A673 (cell line): Measurements from ENCODE around the gene TMEM63B.

Source experiments
- EZH2 ChIP-seq: fragments of 200-600 bp; sonication (generic); IDR thresholded peaks from 2 replicates; pipeline ENCODE4 v1.6.1; 2017; ENCODE audit warnings: borderline replicate concordance, low read depth, mild to moderate bottlenecking, mixed read lengths, antibody characterized with exemption, low read length; ENCODE audit not compliant: poor library complexity, severe bottlenecking
- TF ChIP-seq, protein P1 (sequence below): fragments of 300-800, 200-600 bp; sonication (generic); conservative IDR thresholded peaks from 2 replicates; pipeline ENCODE4 v1.5.1; 2017; ENCODE audit warnings: low read depth, mild to moderate bottlenecking, antibody characterized with exemption, low read length, moderate library complexity, mixed read lengths

- TF ChIP-seq, protein P1, sequence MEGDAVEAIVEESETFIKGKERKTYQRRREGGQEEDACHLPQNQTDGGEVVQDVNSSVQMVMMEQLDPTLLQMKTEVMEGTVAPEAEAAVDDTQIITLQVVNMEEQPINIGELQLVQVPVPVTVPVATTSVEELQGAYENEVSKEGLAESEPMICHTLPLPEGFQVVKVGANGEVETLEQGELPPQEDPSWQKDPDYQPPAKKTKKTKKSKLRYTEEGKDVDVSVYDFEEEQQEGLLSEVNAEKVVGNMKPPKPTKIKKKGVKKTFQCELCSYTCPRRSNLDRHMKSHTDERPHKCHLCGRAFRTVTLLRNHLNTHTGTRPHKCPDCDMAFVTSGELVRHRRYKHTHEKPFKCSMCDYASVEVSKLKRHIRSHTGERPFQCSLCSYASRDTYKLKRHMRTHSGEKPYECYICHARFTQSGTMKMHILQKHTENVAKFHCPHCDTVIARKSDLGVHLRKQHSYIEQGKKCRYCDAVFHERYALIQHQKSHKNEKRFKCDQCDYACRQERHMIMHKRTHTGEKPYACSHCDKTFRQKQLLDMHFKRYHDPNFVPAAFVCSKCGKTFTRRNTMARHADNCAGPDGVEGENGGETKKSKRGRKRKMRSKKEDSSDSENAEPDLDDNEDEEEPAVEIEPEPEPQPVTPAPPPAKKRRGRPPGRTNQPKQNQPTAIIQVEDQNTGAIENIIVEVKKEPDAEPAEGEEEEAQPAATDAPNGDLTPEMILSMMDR = no peak
- no peak for TF ChIP-seq EZH2
Measured at GRCh38 chr6:44188819-44189218, 61.5 kb downstream of the TMEM63B start.
